MCF 10A (cell line): ENCODE results near the gene RUNX3. TPM values are rescaled to one million over a fixed set of nuclear protein-coding genes. Genes with fewer than 3 reads are reported as not detected.

Experiments
- BruUV-seq: library from RNA; stranded (reverse); fragments of 400-500 nt; replicated peaks from 2 replicates; lab custom pipeline; 2021; lab: Mats Ljungman, UMichigan
- CTCF ChIA-PET: fragments of 300-600 bp; sonication (Branson Sonifier 250); formaldehyde crosslinking; extraction: SDS; loops from one replicate; lab custom pipeline; 2021; ENCODE audit warnings: antibody characterized with exemption, inconsistent platforms; lab: Yijun Ruan, JAX
- POLR2A ChIA-PET: fragments of 300-600, 350-650 bp; sonication (Branson Sonifier 250); formaldehyde crosslinking; extraction: SDS; loops from one replicate; lab custom pipeline; 2020; ENCODE audit warnings: antibody characterized with exemption, inconsistent platforms; lab: Yijun Ruan, JAX
- DNase-seq: peaks from one replicate; pipeline ENCODE4 v3.0.0-alpha.2; 2018; ENCODE audit not compliant: unreplicated experiment
- H3K27ac Mint-ChIP-seq: one replicate; pipeline ENCODE4 v1.8.0; 2022; ENCODE audit warnings: mild to moderate bottlenecking, low read depth, mixed read lengths; ENCODE audit not compliant: unreplicated experiment
- H3K27me3 Mint-ChIP-seq: one replicate; pipeline ENCODE4 v1.8.0; 2022; ENCODE audit warnings: mixed read lengths; ENCODE audit not compliant: insufficient read depth, unreplicated experiment
- H3K36me3 Mint-ChIP-seq: one replicate; pipeline ENCODE4 v1.8.0; 2022; ENCODE audit warnings: mild to moderate bottlenecking, moderate library complexity, mixed read lengths; ENCODE audit not compliant: insufficient read depth, unreplicated experiment
- H3K4me1 Mint-ChIP-seq: one replicate; pipeline ENCODE4 v1.8.0; 2022; ENCODE audit warnings: mixed read lengths; ENCODE audit not compliant: insufficient read depth, unreplicated experiment
- H3K4me3 Mint-ChIP-seq: one replicate; pipeline ENCODE4 v1.8.0; 2022; ENCODE audit warnings: mild to moderate bottlenecking, moderate library complexity, mixed read lengths; ENCODE audit not compliant: unreplicated experiment
- H3K9me3 Mint-ChIP-seq: one replicate; pipeline ENCODE4 v1.8.0; 2022; ENCODE audit warnings: mixed read lengths; ENCODE audit not compliant: unreplicated experiment
- intact Hi-C: fragments of 100-400 bp; cut with micrococcal nuclease; formaldehyde crosslinking; loops from 2 replicates; pipeline ENCODE4 v1.14.1; 2022
- microRNA-seq: library from miRNA; unstranded; fragments of <30 nt; microRNA quantifications from one replicate; pipeline ENCODE4 v1.2.0, GENCODE V29; 2022
- total RNA-seq: library from RNA; stranded (reverse); gene quantifications from 2 replicates; pipeline ENCODE4 v1.2.3, GENCODE V29; 2022
- TF ChIP-seq, protein P1 (sequence below): fragments of 200-600 bp; IDR thresholded peaks from one replicate; pipeline ENCODE4 v1.8.0; 2022; ENCODE audit warnings: antibody characterized with exemption, mild to moderate bottlenecking; ENCODE audit not compliant: unreplicated experiment

Gene RUNX3
- total RNA-seq, 1 experiment from 2014 or later, result not detected

DNA sequence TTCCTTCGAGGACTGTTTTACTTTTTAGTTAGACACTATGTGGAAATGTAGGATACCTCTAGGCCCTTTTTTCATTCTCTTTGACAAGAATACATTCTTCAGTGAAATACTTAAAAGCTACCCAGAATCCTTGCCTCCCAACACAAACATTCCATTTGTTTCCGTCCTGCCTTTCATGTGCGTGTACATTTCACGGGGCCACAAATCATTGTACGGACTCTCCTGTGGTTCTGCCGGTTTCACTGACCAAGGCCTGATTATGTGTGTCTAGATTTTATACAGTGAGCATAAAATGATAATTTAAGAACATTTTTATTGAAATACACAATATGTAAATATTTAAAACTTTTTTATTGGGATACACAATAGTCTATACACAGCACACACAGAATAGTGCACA is 76.4 kb downstream of the RUNX3 start:
- intact Hi-C loops, result no loop called here
- TF ChIP-seq, protein P1, sequence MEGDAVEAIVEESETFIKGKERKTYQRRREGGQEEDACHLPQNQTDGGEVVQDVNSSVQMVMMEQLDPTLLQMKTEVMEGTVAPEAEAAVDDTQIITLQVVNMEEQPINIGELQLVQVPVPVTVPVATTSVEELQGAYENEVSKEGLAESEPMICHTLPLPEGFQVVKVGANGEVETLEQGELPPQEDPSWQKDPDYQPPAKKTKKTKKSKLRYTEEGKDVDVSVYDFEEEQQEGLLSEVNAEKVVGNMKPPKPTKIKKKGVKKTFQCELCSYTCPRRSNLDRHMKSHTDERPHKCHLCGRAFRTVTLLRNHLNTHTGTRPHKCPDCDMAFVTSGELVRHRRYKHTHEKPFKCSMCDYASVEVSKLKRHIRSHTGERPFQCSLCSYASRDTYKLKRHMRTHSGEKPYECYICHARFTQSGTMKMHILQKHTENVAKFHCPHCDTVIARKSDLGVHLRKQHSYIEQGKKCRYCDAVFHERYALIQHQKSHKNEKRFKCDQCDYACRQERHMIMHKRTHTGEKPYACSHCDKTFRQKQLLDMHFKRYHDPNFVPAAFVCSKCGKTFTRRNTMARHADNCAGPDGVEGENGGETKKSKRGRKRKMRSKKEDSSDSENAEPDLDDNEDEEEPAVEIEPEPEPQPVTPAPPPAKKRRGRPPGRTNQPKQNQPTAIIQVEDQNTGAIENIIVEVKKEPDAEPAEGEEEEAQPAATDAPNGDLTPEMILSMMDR, result no peak
- Mint-ChIP-seq H3K9me3 (no peaks in the 10 kb centered on the region), H3K36me3 (peaks cover 3% of the 10 kb centered on the region), H3K4me1 (no peaks in the 10 kb centered on the region), H3K27ac (no peak overlapping the region), H3K27me3 (no peaks in the 10 kb centered on the region), H3K4me3 (no peak overlapping the region)
- DNase-seq, result no peak
- ChIA-PET CTCF (no interaction called here), POLR2A (interaction anchor here (0.6 kb wide), 1 partner anchor 43 kb away, joined by 3 read pairs; no protein-coding TSS in a partner anchor)
- no TSS peak for BruUV-seq

DNA sequence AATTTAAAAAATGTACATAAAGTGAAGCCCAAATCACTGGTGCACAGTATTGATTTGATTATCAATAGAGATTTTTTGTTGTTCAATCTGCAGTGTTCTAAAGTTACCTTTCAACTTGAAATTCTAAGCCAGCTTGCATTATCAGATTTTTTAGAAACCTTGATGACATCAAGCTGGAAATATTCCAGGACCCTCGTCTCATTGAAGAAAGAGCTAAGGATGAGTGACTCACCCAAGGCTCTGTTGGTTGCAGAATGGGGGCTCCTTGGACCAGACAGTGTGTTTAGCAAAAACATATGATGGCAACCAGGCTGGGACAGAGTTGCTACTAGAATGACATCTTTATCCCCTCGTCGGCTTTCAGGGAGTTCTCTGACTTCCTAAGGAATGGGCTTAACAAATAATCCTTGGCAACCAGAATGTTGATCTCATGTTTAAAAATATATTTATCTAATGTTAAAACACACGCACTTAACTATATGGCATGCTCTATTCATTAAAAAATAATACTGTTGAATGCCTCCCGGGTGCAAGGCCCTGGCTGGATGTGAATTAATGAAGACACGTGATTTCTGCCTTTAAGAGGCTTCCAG is 79.7 kb downstream of the RUNX3 start:
- ChIA-PET POLR2A (no interaction called here), CTCF (interaction anchor here (0.7 to 1.4 kb wide), 3 partner anchors 252 to 557 kb away, joined by 3 to 4 read pairs (median 3); no protein-coding TSS in a partner anchor)
- TF ChIP-seq, protein P1, result no peak
- BruUV-seq, result no TSS peak
- no peaks in the 10 kb centered on the region for H3K27me3 Mint-ChIP-seq
- H3K4me3 Mint-ChIP-seq, result no peak overlapping the region
- no peaks in the 10 kb centered on the region for H3K4me1 Mint-ChIP-seq
- H3K9me3 Mint-ChIP-seq, result no peaks in the 10 kb centered on the region
- DNase-seq, result no peak
- intact Hi-C loops, result no loop called here
- no peak overlapping the region for H3K27ac Mint-ChIP-seq
- peaks cover 30% of the 10 kb centered on the region for H3K36me3 Mint-ChIP-seq

DNA sequence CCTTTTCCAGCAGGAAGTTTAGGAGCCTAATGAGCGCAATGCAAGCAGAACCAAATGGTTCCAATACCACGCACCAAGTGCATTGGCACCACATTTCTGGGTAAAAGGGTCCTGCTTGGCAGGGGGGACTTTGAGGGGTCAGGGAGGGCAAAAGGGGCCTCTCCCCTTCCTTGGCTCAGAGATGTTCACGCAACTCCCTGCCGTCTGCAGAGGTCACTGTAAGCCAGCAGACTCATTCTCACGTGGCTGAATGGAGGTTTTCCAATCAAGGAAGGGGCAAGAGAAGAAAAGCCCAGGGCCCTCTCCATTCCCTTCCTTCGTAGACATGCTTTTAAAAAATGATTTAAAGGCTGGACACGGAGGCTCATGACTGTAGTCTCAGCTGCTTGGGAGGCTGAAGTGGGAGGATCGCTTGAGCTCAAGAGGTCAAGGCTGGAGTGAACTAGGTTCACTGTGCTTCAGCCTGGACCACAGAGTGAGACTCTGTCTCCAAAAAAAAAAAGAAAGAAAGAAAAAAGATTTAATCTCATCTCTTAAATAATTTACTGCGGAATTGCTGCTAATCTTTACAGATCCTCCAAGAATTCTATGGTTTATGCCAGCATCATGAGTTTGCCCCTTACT is 80.3 kb downstream of the RUNX3 start:
- POLR2A ChIA-PET, result interaction anchor here (0.6 kb wide), 1 partner anchor 188 kb away, joined by 3 read pairs; no protein-coding TSS in a partner anchor
- CTCF ChIA-PET, result interaction anchor here (0.6 to 1.4 kb wide), 5 partner anchors 176 to 354 kb away, joined by 3 to 8 read pairs (median 3); no protein-coding TSS in a partner anchor
- no peak for DNase-seq
- BruUV-seq, result no TSS peak
- Mint-ChIP-seq H3K4me3 (no peak overlapping the region), H3K4me1 (no peaks in the 10 kb centered on the region), H3K27ac (no peak overlapping the region), H3K9me3 (no peaks in the 10 kb centered on the region), H3K36me3 (peaks cover 37% of the 10 kb centered on the region), H3K27me3 (no peaks in the 10 kb centered on the region)
- intact Hi-C loops, result loop anchor here (2.0 kb wide), 2 partner anchors 187 to 251 kb away; no protein-coding TSS in a partner anchor
- TF ChIP-seq, protein P1, result no peak

Small RNA genes within 50 kb of the gene (microRNA-seq; reads per million reads assigned to microRNA genes)
- not detected for gene MIR6731

Other genes starting within 250 kb of the RUNX3 start
- gene CLIC4, start 184.8 kb downstream of the RUNX3 start, total RNA-seq, result 242 and 281 TPM in 2 replicates